ENCODE measurements around the gene ART4.

ART4 gene

DNA sequence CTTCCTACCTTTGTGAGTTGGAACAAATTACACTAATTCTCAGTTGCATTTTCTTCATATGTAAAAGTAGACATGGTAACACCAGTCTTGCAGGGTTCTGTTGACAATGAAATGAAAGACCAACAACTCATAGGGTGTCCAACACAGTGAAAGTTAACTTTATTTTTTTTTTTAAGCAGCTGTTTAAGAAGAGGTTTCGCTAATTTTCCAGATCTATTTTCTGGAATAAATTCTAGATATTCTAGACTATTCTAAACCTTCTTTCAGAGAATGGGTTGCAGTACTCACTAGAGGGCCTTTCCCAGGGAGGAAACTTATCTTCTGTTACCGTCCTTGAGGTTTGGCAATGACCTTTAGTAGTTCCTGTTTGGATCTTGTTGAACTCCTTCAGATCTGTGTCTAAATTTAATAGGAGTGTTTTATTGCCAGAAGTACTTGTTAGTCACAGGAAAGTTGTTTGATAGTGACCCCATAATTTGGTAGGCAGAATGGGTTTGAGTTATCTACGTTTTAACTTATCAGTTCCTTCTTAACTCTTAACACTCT lies 2.8 kb upstream of the ART4 start:
- Histone ChIP-seq H3K9me3 (ENCODE audit: insufficient read depth, low read length) (no peaks in the 10 kb centered on the region), H3K36me3 (replicated peaks; ENCODE audit: low read depth, low read length) (no peaks in the 10 kb centered on the region), H4K20me1 (ENCODE audit: insufficient read depth, low read length) (no peaks in the 10 kb centered on the region), H3K4me3 (ENCODE audit: low read length) (no peak overlapping the region), H3K4me1 (ENCODE audit: low read length) (peaks cover 5% of the 10 kb centered on the region), H3K4me2 (ENCODE audit: low read length) (no peak overlapping the region), H2AFZ (ENCODE audit: low read depth, low read length) (no peak overlapping the region), H3K79me2 (ENCODE audit: low read length) (no peaks in the 10 kb centered on the region), H3K9ac (ENCODE audit: low read length) (no peak overlapping the region), H3K27ac (ENCODE audit: low read length) (no peak overlapping the region), H3K27me3 (ENCODE audit: low read depth, low read length) (no peaks in the 10 kb centered on the region)
- TF ChIP-seq EZH2phosphoT487 (IDR thresholded peaks at IDR 0.05; ENCODE audit: low read depth) = no peak
- TF ChIP-seq, protein P1, sequence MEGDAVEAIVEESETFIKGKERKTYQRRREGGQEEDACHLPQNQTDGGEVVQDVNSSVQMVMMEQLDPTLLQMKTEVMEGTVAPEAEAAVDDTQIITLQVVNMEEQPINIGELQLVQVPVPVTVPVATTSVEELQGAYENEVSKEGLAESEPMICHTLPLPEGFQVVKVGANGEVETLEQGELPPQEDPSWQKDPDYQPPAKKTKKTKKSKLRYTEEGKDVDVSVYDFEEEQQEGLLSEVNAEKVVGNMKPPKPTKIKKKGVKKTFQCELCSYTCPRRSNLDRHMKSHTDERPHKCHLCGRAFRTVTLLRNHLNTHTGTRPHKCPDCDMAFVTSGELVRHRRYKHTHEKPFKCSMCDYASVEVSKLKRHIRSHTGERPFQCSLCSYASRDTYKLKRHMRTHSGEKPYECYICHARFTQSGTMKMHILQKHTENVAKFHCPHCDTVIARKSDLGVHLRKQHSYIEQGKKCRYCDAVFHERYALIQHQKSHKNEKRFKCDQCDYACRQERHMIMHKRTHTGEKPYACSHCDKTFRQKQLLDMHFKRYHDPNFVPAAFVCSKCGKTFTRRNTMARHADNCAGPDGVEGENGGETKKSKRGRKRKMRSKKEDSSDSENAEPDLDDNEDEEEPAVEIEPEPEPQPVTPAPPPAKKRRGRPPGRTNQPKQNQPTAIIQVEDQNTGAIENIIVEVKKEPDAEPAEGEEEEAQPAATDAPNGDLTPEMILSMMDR (IDR thresholded peaks at IDR 0.05; ENCODE audit: low read depth, low read length) = no peak

DNA sequence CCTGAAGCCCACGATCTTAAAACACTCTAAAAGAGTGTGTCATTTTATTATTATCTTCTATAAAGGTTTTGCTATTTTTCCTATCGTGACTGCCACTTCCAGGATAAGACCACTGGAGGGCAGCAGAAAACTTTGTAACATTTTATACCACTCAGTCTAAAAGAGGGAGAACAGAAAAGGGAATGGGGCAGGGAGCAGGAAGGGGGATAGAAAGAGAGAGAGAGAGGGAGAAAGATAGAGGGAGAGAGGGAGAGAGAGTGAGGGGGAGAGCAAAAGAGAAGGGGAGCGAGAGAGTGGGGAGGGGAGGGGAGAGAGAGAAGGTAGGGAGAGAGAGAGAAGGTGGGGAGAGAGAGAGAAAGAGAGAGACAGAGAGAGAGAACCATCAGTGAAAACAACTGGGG lies 2.0 kb upstream of the ART4 start:
- no peak overlapping the region for H3K4me3 ChIP-seq (ENCODE audit: low read length)
- H4K20me1 ChIP-seq (ENCODE audit: insufficient read depth, low read length) = no peaks in the 10 kb centered on the region
- H3K4me1 ChIP-seq (ENCODE audit: low read length) = peaks cover 5% of the 10 kb centered on the region
- TF ChIP-seq, protein P1 (IDR thresholded peaks at IDR 0.05; ENCODE audit: low read depth, low read length) = peak; percentile 79
- no peak for TF ChIP-seq EZH2phosphoT487 (IDR thresholded peaks at IDR 0.05; ENCODE audit: low read depth)
- H3K79me2 ChIP-seq (ENCODE audit: low read length) = no peaks in the 10 kb centered on the region
- no peak overlapping the region for H3K9ac ChIP-seq (ENCODE audit: low read length)
- peak overlapping the region; percentile 49; the same call in 1 of the 2 replicates for H2AFZ ChIP-seq (ENCODE audit: low read depth, low read length)
- H3K9me3 ChIP-seq (ENCODE audit: insufficient read depth, low read length) = no peaks in the 10 kb centered on the region
- H3K27me3 ChIP-seq (ENCODE audit: low read depth, low read length) = no peaks in the 10 kb centered on the region
- no peaks in the 10 kb centered on the region for H3K36me3 ChIP-seq (replicated peaks; ENCODE audit: low read depth, low read length)
- H3K4me2 ChIP-seq (ENCODE audit: low read length) = no peak overlapping the region; the same call in 1 of the 2 replicates
- H3K27ac ChIP-seq (ENCODE audit: low read length) = no peak overlapping the region

DNA sequence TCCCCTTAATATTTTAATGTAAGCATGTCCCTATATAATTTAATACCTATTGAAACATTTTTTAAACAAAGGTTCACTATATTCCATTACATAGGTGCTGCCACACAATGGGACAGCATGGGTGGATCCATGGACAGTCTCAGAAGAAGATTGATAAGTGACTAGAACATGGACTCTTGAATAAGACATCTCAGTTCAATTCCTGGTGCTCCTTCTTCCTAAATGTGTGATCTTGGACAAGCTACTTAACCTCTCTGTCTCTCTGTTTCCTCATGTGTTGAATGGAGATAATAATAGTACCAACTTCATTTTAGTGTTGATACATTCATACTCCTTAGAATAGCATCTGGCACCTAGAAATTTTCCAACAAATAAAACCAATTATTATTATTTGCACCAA lies 1.1 kb upstream of the ART4 start:
- no peaks in the 10 kb centered on the region; the same call in 1 of the 2 replicates for H3K4me1 ChIP-seq (ENCODE audit: low read length)
- H3K9ac ChIP-seq (ENCODE audit: low read length) = no peak overlapping the region
- no peaks in the 10 kb centered on the region for H3K36me3 ChIP-seq (replicated peaks; ENCODE audit: low read depth, low read length)
- no peaks in the 10 kb centered on the region for H3K27me3 ChIP-seq (ENCODE audit: low read depth, low read length)
- H3K4me3 ChIP-seq (ENCODE audit: low read length) = no peak overlapping the region
- H3K9me3 ChIP-seq (ENCODE audit: insufficient read depth, low read length) = no peaks in the 10 kb centered on the region
- no peaks in the 10 kb centered on the region for H3K79me2 ChIP-seq (ENCODE audit: low read length)
- TF ChIP-seq, protein P1 (IDR thresholded peaks at IDR 0.05; ENCODE audit: low read depth, low read length) = no peak
- TF ChIP-seq EZH2phosphoT487 (IDR thresholded peaks at IDR 0.05; ENCODE audit: low read depth) = no peak
- H4K20me1 ChIP-seq (ENCODE audit: insufficient read depth, low read length) = no peaks in the 10 kb centered on the region
- H3K27ac ChIP-seq (ENCODE audit: low read length) = no peak overlapping the region
- H3K4me2 ChIP-seq (ENCODE audit: low read length) = no peak overlapping the region
- H2AFZ ChIP-seq (ENCODE audit: low read depth, low read length) = no peak overlapping the region

DNA sequence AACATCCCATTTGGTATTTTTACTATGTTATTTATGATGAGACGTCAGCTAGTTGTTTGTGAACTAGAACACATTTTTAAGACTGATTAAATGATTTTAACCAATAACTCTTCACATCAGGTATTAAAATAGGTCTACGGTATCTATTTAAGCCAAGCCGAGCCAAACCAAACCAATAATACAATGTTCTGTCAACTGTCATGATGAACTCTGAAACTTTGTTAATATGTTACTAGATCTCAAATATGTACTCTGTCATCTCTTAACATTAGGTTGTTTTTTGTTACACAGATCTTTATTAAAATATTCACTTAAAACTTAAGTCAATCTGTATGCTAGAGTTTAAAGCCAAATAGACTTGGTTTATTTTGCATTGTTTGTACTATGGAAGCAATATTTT lies 1.0 kb downstream of the ART4 start:
- Histone ChIP-seq H3K9ac (ENCODE audit: low read length) (no peak overlapping the region), H2AFZ (ENCODE audit: low read depth, low read length) (no peak overlapping the region), H3K9me3 (ENCODE audit: insufficient read depth, low read length) (no peaks in the 10 kb centered on the region), H3K79me2 (ENCODE audit: low read length) (no peaks in the 10 kb centered on the region), H3K4me1 (ENCODE audit: low read length) (no peaks in the 10 kb centered on the region; the same call in 1 of the 2 replicates), H3K4me2 (ENCODE audit: low read length) (no peak overlapping the region), H3K4me3 (ENCODE audit: low read length) (no peak overlapping the region), H3K36me3 (replicated peaks; ENCODE audit: low read depth, low read length) (no peaks in the 10 kb centered on the region), H3K27ac (ENCODE audit: low read length) (no peak overlapping the region), H3K27me3 (ENCODE audit: low read depth, low read length) (no peaks in the 10 kb centered on the region), H4K20me1 (ENCODE audit: insufficient read depth, low read length) (no peaks in the 10 kb centered on the region)
- TF ChIP-seq EZH2phosphoT487 (IDR thresholded peaks at IDR 0.05; ENCODE audit: low read depth) = no peak
- TF ChIP-seq, protein P1 (IDR thresholded peaks at IDR 0.05; ENCODE audit: low read depth, low read length) = no peak

Data from OCI-LY3 (cell line).